Loucy (cell line): ENCODE data around the gene CCDC60.

Experiments
- EZH2phosphoT487 ChIP-seq: fragments of 200-600 bp; IDR thresholded peaks from 2 replicates; pipeline ENCODE4 v1.6.1; 2018; ENCODE audit warnings: antibody characterized with exemption, mild to moderate bottlenecking, moderate library complexity, borderline replicate concordance
- TF ChIP-seq, protein P1 (sequence below): fragments of 200-600 bp; sonication (generic); conservative IDR thresholded peaks from 2 replicates; pipeline ENCODE4 v1.5.1; 2014; ENCODE audit warnings: mild to moderate bottlenecking, antibody characterized with exemption, low read length

DNA sequence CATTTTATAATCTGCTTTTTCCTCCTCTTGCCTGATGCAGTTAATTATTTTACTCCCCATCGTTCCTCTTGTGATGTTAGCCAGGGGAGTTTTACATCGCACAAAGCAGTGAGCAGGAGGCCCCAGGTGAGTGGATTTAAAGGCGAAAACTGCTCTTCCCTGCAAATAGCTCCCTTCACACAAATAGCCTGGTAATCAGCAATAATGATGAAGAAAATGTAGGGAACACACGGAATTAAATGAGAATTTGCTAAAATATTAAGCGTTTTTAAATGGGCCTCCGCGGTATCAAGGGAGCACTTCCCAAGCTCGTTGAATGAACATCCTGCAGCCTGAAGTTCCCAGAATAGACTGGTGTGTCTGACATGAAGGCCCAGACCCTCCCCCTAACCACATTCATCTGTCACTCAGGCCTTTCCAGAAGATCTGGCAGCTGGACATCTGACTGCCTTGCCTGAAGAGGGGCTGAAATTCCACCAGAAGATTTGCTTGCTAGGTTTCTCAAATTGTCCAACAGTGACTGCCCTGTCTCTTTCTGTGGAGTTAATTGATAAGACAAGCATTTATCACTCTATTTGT, 127.2 kb downstream of the CCDC60 start:
- no peak for TF ChIP-seq EZH2phosphoT487
- TF ChIP-seq, protein P1, sequence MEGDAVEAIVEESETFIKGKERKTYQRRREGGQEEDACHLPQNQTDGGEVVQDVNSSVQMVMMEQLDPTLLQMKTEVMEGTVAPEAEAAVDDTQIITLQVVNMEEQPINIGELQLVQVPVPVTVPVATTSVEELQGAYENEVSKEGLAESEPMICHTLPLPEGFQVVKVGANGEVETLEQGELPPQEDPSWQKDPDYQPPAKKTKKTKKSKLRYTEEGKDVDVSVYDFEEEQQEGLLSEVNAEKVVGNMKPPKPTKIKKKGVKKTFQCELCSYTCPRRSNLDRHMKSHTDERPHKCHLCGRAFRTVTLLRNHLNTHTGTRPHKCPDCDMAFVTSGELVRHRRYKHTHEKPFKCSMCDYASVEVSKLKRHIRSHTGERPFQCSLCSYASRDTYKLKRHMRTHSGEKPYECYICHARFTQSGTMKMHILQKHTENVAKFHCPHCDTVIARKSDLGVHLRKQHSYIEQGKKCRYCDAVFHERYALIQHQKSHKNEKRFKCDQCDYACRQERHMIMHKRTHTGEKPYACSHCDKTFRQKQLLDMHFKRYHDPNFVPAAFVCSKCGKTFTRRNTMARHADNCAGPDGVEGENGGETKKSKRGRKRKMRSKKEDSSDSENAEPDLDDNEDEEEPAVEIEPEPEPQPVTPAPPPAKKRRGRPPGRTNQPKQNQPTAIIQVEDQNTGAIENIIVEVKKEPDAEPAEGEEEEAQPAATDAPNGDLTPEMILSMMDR, result no peak
